ENCODE data around the gene CARD16. TPM values are rescaled to one million over a fixed set of nuclear protein-coding genes. Genes with fewer than 3 reads are reported as not detected.
"Not testable (repeated sequence)": the region's sequence is repeated elsewhere in the genome, so short reads cannot be mapped to it uniquely, and the experiment has no call there.

The CARD16 gene
- total and polyA plus RNA-seq, 4 experiments from 2014 or later: 56.1 to 219 (median 125) TPM

- H3K36me3 ChIP-seq (ENCODE audit: insufficient read depth, low read length); CTCF ChIA-PET (ENCODE audit: partially characterized antibody); H3K27ac Mint-ChIP-seq; H3K27ac ChIP-seq (ENCODE audit: low read depth, low read length); POLR2A ChIA-PET (ENCODE audit: partially characterized antibody); intact Hi-C loops (cut with micrococcal nuclease); DNase-seq; H3K9me3 ChIP-seq (ENCODE audit: control insufficient read depth in 1 of 2, low read length in 2 of 2); H3K27me3 Mint-ChIP-seq; H3K4me3 ChIP-seq (ENCODE audit: low read length in 2 of 2); H3K27me3 ChIP-seq (ENCODE audit: insufficient read depth, low read length); H3K4me3 Mint-ChIP-seq; H3K9me3 Mint-ChIP-seq: not testable (repeated sequence)
- H3K4me1 Mint-ChIP-seq: peaks cover 10 to 38% (median 21%) of the 10 kb centered on the region in 4 donors
- H3K4me1 ChIP-seq (ENCODE audit: insufficient read depth, low read length): peaks cover 33% of the 10 kb centered on the region
- peaks cover 43 to 59% of the 10 kb centered on the region in 2 donors for H3K36me3 Mint-ChIP-seq
Measured at GRCh38 chr11:105063245-105063941, 18.3 kb upstream of the CARD16 start.

DNA sequence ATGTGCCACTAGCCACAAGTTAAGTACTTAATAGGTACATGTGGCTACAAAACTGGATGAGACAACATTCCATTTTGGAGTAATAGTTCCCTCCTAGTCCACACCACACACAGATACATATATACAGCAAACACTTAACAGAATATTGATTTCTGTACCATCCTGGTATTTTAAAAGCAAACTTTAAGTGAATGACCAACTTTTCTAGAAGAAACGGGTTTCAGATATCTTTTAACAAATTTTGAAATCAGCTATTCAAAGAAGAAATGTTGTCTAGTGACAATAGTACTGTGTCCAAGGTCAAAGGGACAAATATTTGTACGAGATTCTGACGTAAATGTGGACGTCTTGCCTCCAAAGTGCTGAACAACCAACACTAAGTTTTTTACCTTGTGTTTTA lies 12.3 kb upstream of the CARD16 start:
- H3K4me3 Mint-ChIP-seq: no peak overlapping the region
- H3K9me3 Mint-ChIP-seq: peaks cover 0 to 2% (median 0%) of the 10 kb centered on the region in 8 donors
- ChIA-PET CTCF (ENCODE audit: partially characterized antibody) (no interaction called here), POLR2A (ENCODE audit: partially characterized antibody) (no interaction called here)
- no peaks in the 10 kb centered on the region for H3K27me3 Mint-ChIP-seq
- H3K27ac ChIP-seq (ENCODE audit: low read depth, low read length): no peak overlapping the region
- H3K9me3 ChIP-seq (ENCODE audit: control insufficient read depth in 1 of 2, low read length in 2 of 2): no peaks in the 10 kb centered on the region
- H3K4me1 ChIP-seq (ENCODE audit: insufficient read depth, low read length): no peaks in the 10 kb centered on the region
- H3K36me3 ChIP-seq (ENCODE audit: insufficient read depth, low read length): no peaks in the 10 kb centered on the region
- no peak overlapping the region for H3K27ac Mint-ChIP-seq
- intact Hi-C loops (cut with micrococcal nuclease): no loop called here
- no peak for DNase-seq
- no peaks in the 10 kb centered on the region for H3K27me3 ChIP-seq (ENCODE audit: insufficient read depth, low read length)
- no peak overlapping the region for H3K4me3 ChIP-seq (ENCODE audit: low read length in 2 of 2)
- no peaks in the 10 kb centered on the region for H3K4me1 Mint-ChIP-seq
- peaks cover 11 to 19% of the 10 kb centered on the region in 2 donors for H3K36me3 Mint-ChIP-seq

DNA sequence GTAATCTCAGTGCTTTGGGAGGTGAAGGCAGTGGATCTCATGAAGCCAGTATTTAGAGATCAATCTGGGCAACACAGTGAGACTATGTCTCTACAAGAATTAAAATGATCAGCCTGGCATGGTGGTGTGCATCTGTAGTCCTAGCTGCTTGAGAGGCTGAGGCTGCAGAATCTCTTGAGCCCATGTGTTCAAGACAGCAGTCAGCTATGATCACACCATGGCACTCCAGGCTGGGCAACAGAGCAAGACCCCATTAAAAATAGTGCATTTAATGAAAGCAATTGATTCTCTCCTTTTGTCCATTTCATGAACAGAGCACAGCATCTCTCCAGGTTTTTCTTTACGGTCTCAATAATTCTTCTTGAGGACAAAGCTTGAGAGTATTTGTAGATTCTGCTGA lies 11.3 kb upstream of the CARD16 start:
- Mint-ChIP-seq H3K4me3 (no peak overlapping the region), H3K27me3 (no peaks in the 10 kb centered on the region), H3K36me3 (peaks cover 3 to 9% of the 10 kb centered on the region in 2 donors), H3K9me3 (peaks cover 0 to 2% (median 0%) of the 10 kb centered on the region in 8 donors), H3K4me1 (no peaks in the 10 kb centered on the region), H3K27ac (no peak overlapping the region)
- H3K4me3 ChIP-seq (ENCODE audit: low read length in 2 of 2): no peak overlapping the region
- H3K9me3 ChIP-seq (ENCODE audit: control insufficient read depth in 1 of 2, low read length in 2 of 2): no peaks in the 10 kb centered on the region
- CTCF ChIA-PET (ENCODE audit: partially characterized antibody): no interaction called here
- H3K4me1 ChIP-seq (ENCODE audit: insufficient read depth, low read length): no peaks in the 10 kb centered on the region
- H3K36me3 ChIP-seq (ENCODE audit: insufficient read depth, low read length): no peaks in the 10 kb centered on the region
- POLR2A ChIA-PET (ENCODE audit: partially characterized antibody): no interaction called here
- intact Hi-C loops (cut with micrococcal nuclease): no loop called here
- no peak for DNase-seq
- no peak overlapping the region for H3K27ac ChIP-seq (ENCODE audit: low read depth, low read length)
- no peaks in the 10 kb centered on the region for H3K27me3 ChIP-seq (ENCODE audit: insufficient read depth, low read length)

GRCh38 chr11:105054723-105055493 lies 9.8 kb upstream of the CARD16 start:
- Histone ChIP-seq H3K4me3 (ENCODE audit: low read length in 2 of 2) (no peak overlapping the region), H3K27me3 (ENCODE audit: insufficient read depth, low read length) (no peaks in the 10 kb centered on the region), H3K9me3 (ENCODE audit: control insufficient read depth in 1 of 2, low read length in 2 of 2) (no peaks in the 10 kb centered on the region), H3K4me1 (ENCODE audit: insufficient read depth, low read length) (no peaks in the 10 kb centered on the region), H3K36me3 (ENCODE audit: insufficient read depth, low read length) (no peaks in the 10 kb centered on the region), H3K27ac (ENCODE audit: low read depth, low read length) (no peak overlapping the region)
- H3K36me3 Mint-ChIP-seq: peaks cover 0 to 3% of the 10 kb centered on the region in 2 donors
- no peak for DNase-seq
- ChIA-PET POLR2A (ENCODE audit: partially characterized antibody) (no interaction called here), CTCF (ENCODE audit: partially characterized antibody) (no interaction called here)
- no peaks in the 10 kb centered on the region for H3K4me1 Mint-ChIP-seq
- intact Hi-C loops (cut with micrococcal nuclease): no loop called here
- no peak overlapping the region for H3K4me3 Mint-ChIP-seq
- H3K27me3 Mint-ChIP-seq: no peaks in the 10 kb centered on the region
- no peak overlapping the region for H3K27ac Mint-ChIP-seq
- H3K9me3 Mint-ChIP-seq: peaks cover 0 to 2% (median 0%) of the 10 kb centered on the region in 8 donors

DNA sequence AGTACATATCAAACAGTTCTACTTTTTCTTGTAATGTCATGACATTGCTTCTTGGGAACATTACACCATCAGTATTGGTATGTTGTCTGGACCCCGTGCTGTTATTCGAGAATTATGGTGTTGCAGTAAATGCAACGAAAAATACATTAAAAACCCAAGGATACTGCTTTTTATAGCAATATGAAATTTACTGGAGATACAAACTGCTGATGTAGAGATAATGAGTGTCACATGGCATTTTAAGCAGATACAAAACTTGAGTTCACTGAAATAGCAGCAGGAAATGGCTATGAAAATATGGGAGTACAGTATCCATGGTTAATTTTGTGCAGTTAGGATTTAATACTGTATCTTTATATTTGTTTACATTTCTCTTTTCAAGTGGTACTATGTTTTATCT lies 7.4 kb upstream of the CARD16 start:
- H3K9me3 ChIP-seq (ENCODE audit: control insufficient read depth in 1 of 2, low read length in 2 of 2): no peaks in the 10 kb centered on the region
- Mint-ChIP-seq H3K27ac (no peak overlapping the region), H3K9me3 (peaks cover 0 to 2% (median 0%) of the 10 kb centered on the region in 8 donors), H3K4me3 (no peak overlapping the region), H3K4me1 (no peaks in the 10 kb centered on the region), H3K36me3 (peaks cover 0 to 3% of the 10 kb centered on the region in 2 donors), H3K27me3 (no peaks in the 10 kb centered on the region)
- ChIA-PET POLR2A (ENCODE audit: partially characterized antibody) (no interaction called here), CTCF (ENCODE audit: partially characterized antibody) (no interaction called here)
- no peak overlapping the region for H3K27ac ChIP-seq (ENCODE audit: low read depth, low read length)
- no peak for DNase-seq
- no peaks in the 10 kb centered on the region for H3K4me1 ChIP-seq (ENCODE audit: insufficient read depth, low read length)
- H3K36me3 ChIP-seq (ENCODE audit: insufficient read depth, low read length): no peaks in the 10 kb centered on the region
- H3K4me3 ChIP-seq (ENCODE audit: low read length in 2 of 2): no peak overlapping the region
- no peaks in the 10 kb centered on the region for H3K27me3 ChIP-seq (ENCODE audit: insufficient read depth, low read length)
- intact Hi-C loops (cut with micrococcal nuclease): no loop called here

DNA sequence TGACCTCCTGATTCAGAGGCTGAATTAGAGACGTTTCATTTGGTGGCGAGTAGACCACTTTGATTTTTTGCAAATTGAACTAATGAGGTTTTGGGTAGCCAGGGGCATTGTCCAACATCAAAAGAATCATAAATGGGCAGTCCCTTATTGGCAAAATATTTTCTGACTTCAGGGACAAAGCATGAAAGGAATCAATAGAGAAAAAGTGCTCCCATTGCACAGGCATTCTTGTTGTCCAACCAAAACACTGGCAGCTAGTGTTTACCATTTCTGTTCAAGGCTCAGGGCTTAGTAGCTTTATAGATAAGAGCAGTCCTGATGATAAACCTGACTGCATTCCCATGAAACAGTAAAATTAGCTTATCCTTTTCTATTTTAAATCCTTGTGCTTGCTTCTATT lies 6.4 kb upstream of the CARD16 start:
- Mint-ChIP-seq H3K27me3 (no peaks in the 10 kb centered on the region), H3K4me3 (no peak overlapping the region), H3K27ac (no peak overlapping the region), H3K36me3 (peaks cover 0 to 3% of the 10 kb centered on the region in 2 donors), H3K4me1 (peaks cover 2 to 5% (median 4%) of the 10 kb centered on the region in 4 donors), H3K9me3 (peaks cover 0 to 2% (median 0%) of the 10 kb centered on the region in 8 donors)
- ChIA-PET POLR2A (ENCODE audit: partially characterized antibody) (no interaction called here), CTCF (ENCODE audit: partially characterized antibody) (no interaction called here)
- no peaks in the 10 kb centered on the region for H3K27me3 ChIP-seq (ENCODE audit: insufficient read depth, low read length)
- no peak overlapping the region for H3K27ac ChIP-seq (ENCODE audit: low read depth, low read length)
- intact Hi-C loops (cut with micrococcal nuclease): no loop called here
- H3K4me1 ChIP-seq (ENCODE audit: insufficient read depth, low read length): peaks cover 4% of the 10 kb centered on the region
- H3K9me3 ChIP-seq (ENCODE audit: control insufficient read depth in 1 of 2, low read length in 2 of 2): no peaks in the 10 kb centered on the region
- DNase-seq: no peak
- no peak overlapping the region for H3K4me3 ChIP-seq (ENCODE audit: low read length in 2 of 2)
- H3K36me3 ChIP-seq (ENCODE audit: insufficient read depth, low read length): no peaks in the 10 kb centered on the region

DNA sequence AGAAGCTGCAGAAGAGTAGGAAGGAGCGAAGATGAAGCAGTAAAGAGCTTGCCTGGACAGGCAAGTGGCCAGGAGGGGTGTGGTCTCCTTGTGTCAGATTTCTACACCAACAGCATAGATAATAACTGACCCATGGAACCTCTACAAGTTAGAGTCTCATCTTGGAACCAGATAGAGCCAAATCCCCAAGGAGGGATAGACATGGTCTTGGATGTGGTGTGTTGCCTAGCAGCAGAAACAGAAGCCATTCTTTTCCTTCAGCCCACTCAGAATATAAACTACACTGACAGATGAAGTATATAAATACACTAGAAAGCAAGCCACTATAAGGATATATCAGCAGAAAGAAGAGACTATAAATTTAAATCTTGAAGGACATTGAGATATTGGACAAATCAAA lies 4.3 kb upstream of the CARD16 start:
- DNase-seq: no peak
- H3K36me3 Mint-ChIP-seq: peaks cover 3 to 7% of the 10 kb centered on the region in 2 donors
- no peak overlapping the region for H3K27ac Mint-ChIP-seq
- intact Hi-C loops (cut with micrococcal nuclease): loop anchor here (10.0 kb wide), 1 partner anchor 345 kb away; no protein-coding TSS in a partner anchor
- no peaks in the 10 kb centered on the region for H3K9me3 Mint-ChIP-seq
- no peak overlapping the region for H3K4me3 ChIP-seq (ENCODE audit: low read length in 2 of 2)
- no peaks in the 10 kb centered on the region for H3K27me3 Mint-ChIP-seq
- CTCF ChIA-PET (ENCODE audit: partially characterized antibody): no interaction called here
- H3K9me3 ChIP-seq (ENCODE audit: control insufficient read depth in 1 of 2, low read length in 2 of 2): no peaks in the 10 kb centered on the region
- peaks cover 12 to 25% (median 16%) of the 10 kb centered on the region in 4 donors for H3K4me1 Mint-ChIP-seq
- H3K4me1 ChIP-seq (ENCODE audit: insufficient read depth, low read length): peaks cover 15% of the 10 kb centered on the region
- no peak overlapping the region for H3K4me3 Mint-ChIP-seq
- H3K27ac ChIP-seq (ENCODE audit: low read depth, low read length): no peak overlapping the region
- POLR2A ChIA-PET (ENCODE audit: partially characterized antibody): no interaction called here
- H3K36me3 ChIP-seq (ENCODE audit: insufficient read depth, low read length): no peaks in the 10 kb centered on the region
- no peaks in the 10 kb centered on the region for H3K27me3 ChIP-seq (ENCODE audit: insufficient read depth, low read length)
